Measurements from ENCODE around the gene MIB1. TPM values are rescaled to one million over a fixed set of nuclear protein-coding genes. Genes with fewer than 3 reads are reported as not detected.

The MIB1 gene
- total RNA-seq, 1 experiment from 2014 or later: 48.8 TPM

GRCh38 chr18:21834299-21834660 lies 93.7 kb downstream of the MIB1 start:
- Mint-ChIP-seq H3K9me3 (no peaks in the 10 kb centered on the region), H3K4me3 (no peak overlapping the region), H3K27me3 (ENCODE audit: low read depth) (no peaks in the 10 kb centered on the region), H3K36me3 (ENCODE audit: insufficient read depth in 1 of 3, low read depth in 3 of 3) (peaks cover 0 to 22% (median 7%) of the 10 kb centered on the region in 3 experiments; a peak in 5 of 7 replicates), H3K27ac (no peak overlapping the region; a peak in 1 of 7 replicates), H3K4me1 (peaks cover 0 to 9% of the 10 kb centered on the region in 2 experiments)
- H4K20me1 ChIP-seq (ENCODE audit: control insufficient read depth, insufficient read depth, insufficient read length): no peaks in the 10 kb centered on the region
- no peak overlapping the region for H4K8ac ChIP-seq (replicated peaks; ENCODE audit: insufficient read length, low read depth, low read length)
- no peak overlapping the region for H2BK12ac ChIP-seq (ENCODE audit: insufficient read length, low read depth, low read length)
- H2BK5ac ChIP-seq (ENCODE audit: insufficient read length, low read length): no peak overlapping the region
- DNase-seq: no peak
- H3K23ac ChIP-seq (ENCODE audit: insufficient read length, low read depth, low read length): no peak overlapping the region
- H3K4me1 ChIP-seq (ENCODE audit: insufficient read depth, low read length): no peaks in the 10 kb centered on the region
- H3K79me1 ChIP-seq (ENCODE audit: insufficient read depth, low read depth, low read length, poor library complexity, severe bottlenecking): no peaks in the 10 kb centered on the region
- H2AFZ ChIP-seq (ENCODE audit: low read length): no peak overlapping the region
- no peak overlapping the region for H4K5ac ChIP-seq (ENCODE audit: insufficient read length, low read depth, low read length)
- no peak overlapping the region for H2BK15ac ChIP-seq (ENCODE audit: low read depth, low read length)
- H4K91ac ChIP-seq (ENCODE audit: insufficient read length, low read depth, low read length): no peak overlapping the region
- no peaks in the 10 kb centered on the region for H3K23me2 ChIP-seq (ENCODE audit: insufficient read length, low read depth, low read length, poor library complexity, severe bottlenecking)
- H3K79me2 ChIP-seq (ENCODE audit: insufficient read depth, low read length): no peaks in the 10 kb centered on the region
- no peak overlapping the region for H3K4ac ChIP-seq (ENCODE audit: low read depth, low read length)
- H3K9ac ChIP-seq (ENCODE audit: extremely low read depth, insufficient read length, low read length): no peak overlapping the region
- no peak overlapping the region for H2AK5ac ChIP-seq (ENCODE audit: insufficient read length, low read length)
- H3K4me2 ChIP-seq (ENCODE audit: insufficient read depth, insufficient read length, low read length): no peak overlapping the region
- no peak overlapping the region for H3K18ac ChIP-seq (ENCODE audit: insufficient read length, low read depth, low read length)
- TF ChIP-seq, protein P1, sequence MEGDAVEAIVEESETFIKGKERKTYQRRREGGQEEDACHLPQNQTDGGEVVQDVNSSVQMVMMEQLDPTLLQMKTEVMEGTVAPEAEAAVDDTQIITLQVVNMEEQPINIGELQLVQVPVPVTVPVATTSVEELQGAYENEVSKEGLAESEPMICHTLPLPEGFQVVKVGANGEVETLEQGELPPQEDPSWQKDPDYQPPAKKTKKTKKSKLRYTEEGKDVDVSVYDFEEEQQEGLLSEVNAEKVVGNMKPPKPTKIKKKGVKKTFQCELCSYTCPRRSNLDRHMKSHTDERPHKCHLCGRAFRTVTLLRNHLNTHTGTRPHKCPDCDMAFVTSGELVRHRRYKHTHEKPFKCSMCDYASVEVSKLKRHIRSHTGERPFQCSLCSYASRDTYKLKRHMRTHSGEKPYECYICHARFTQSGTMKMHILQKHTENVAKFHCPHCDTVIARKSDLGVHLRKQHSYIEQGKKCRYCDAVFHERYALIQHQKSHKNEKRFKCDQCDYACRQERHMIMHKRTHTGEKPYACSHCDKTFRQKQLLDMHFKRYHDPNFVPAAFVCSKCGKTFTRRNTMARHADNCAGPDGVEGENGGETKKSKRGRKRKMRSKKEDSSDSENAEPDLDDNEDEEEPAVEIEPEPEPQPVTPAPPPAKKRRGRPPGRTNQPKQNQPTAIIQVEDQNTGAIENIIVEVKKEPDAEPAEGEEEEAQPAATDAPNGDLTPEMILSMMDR (conservative IDR thresholded peaks at IDR 0.05): no peak
- no CpG with 5 or more reads among the region's 3 CpGs for WGBS (ENCODE audit: extremely low coverage, insufficient read length, low lambda C conversion rate)
- H2BK20ac ChIP-seq (ENCODE audit: low read depth, low read length, poor library complexity, severe bottlenecking): no peak overlapping the region
- no peak overlapping the region for H3T11ph ChIP-seq (ENCODE audit: low read length)
- no peak overlapping the region for H2BK120ac ChIP-seq (ENCODE audit: low read depth, low read length, poor library complexity, severe bottlenecking)
- H3K14ac ChIP-seq (ENCODE audit: insufficient read depth, low read length): no peak overlapping the region
- no peaks in the 10 kb centered on the region for H3K27me3 ChIP-seq (ENCODE audit: insufficient read depth, low read length)
- H3K56ac ChIP-seq (ENCODE audit: insufficient read length, low read depth, low read length): no peak overlapping the region
- no peaks in the 10 kb centered on the region for H3K9me3 ChIP-seq (ENCODE audit: control insufficient read depth, low read depth, low read length)
- no peak overlapping the region for H3K27ac ChIP-seq (ENCODE audit: insufficient read length, low read depth, low read length)

Measured in H9 (cell line).